HepG2 (cell line): Measurements from ENCODE around the gene WDR87. TPM values are rescaled to one million over a fixed set of nuclear protein-coding genes. Genes with fewer than 3 reads are reported as not detected.

Experiments
- MYC ChIP-seq: sonication (generic); formaldehyde crosslinking; IDR thresholded peaks from 2 replicates; pipeline ENCODE4 v1.9.0; 2021; ENCODE audit warnings: missing genetic modification reagents, borderline replicate concordance
- NCOA5 ChIP-seq: sonication (generic); formaldehyde crosslinking; IDR thresholded peaks from 2 replicates; pipeline ENCODE4 v1.4.0; 2020; ENCODE audit warnings: missing genetic modification reagents
- NCOR1 ChIP-seq: fragments of 200-600 bp; sonication (generic); IDR thresholded peaks from 2 replicates; pipeline ENCODE4 v1.7.0; 2017; ENCODE audit warnings: antibody characterized with exemption, low read length, borderline replicate concordance
- NFKBIZ ChIP-seq: IDR thresholded peaks from 2 replicates; pipeline ENCODE4 v1.6.1; 2018; ENCODE audit warnings: missing genetic modification reagents, missing compliant biosample characterization
- PHF5A ChIP-seq: IDR thresholded peaks from one replicate; pipeline ENCODE4 v1.6.1; 2018; ENCODE audit warnings: low read depth, missing genetic modification reagents; ENCODE audit not compliant: unreplicated experiment
- RARG ChIP-seq: sonication (generic); formaldehyde crosslinking; IDR thresholded peaks from 2 replicates; pipeline ENCODE4 v1.4.0; 2020; ENCODE audit warnings: low read depth, mild to moderate bottlenecking, missing genetic modification reagents
- SCMH1 ChIP-seq: sonication (generic); formaldehyde crosslinking; IDR thresholded peaks from 2 replicates; pipeline ENCODE4 v1.9.0; 2021; ENCODE audit warnings: missing genetic modification reagents, mild to moderate bottlenecking, borderline replicate concordance
- SMAD1 ChIP-seq: sonication (generic); formaldehyde crosslinking; IDR thresholded peaks from 2 replicates; pipeline ENCODE4 v1.4.0; 2020; ENCODE audit warnings: missing genetic modification reagents, low read depth, mild to moderate bottlenecking, borderline replicate concordance
- ZMAT3 ChIP-seq: sonication (generic); formaldehyde crosslinking; conservative IDR thresholded peaks from 2 replicates; pipeline ENCODE4 v1.7.0; 2021; ENCODE audit warnings: missing genetic modification reagents
- ZNF12 ChIP-seq: sonication (generic); formaldehyde crosslinking; IDR thresholded peaks from 2 replicates; pipeline ENCODE4 v1.5.0; 2020; ENCODE audit warnings: missing genetic modification reagents
- ZNF451 ChIP-seq: sonication (generic); formaldehyde crosslinking; IDR thresholded peaks from 2 replicates; pipeline ENCODE4 v1.5.0; 2020; ENCODE audit warnings: mild to moderate bottlenecking, missing genetic modification reagents
- ZSCAN29 ChIP-seq: sonication (generic); formaldehyde crosslinking; conservative IDR thresholded peaks from 2 replicates; pipeline ENCODE4 v1.4.0; 2020; ENCODE audit warnings: mild to moderate bottlenecking, missing genetic modification reagents
- polyA plus RNA-seq, 8 experiments: library from polyadenylated mRNA; depleted of rRNA in 3 of 8; stranded (reverse) in 7 of 8; unstranded in 1 of 8; fragments of >200 nt; fragmentation: Illumina TruSeq in 4 of 8; extraction: Trizol in 4 of 8; gene quantifications; 2 replicates each; pipeline versions ENCODE4 v1.2.1 to v1.2.3, GENCODE V29; 2011 to 2016; ENCODE audit warnings: low read depth in 4 of 8, missing spikeins in 1 of 8, mixed read lengths in 1 of 8; ENCODE audit not compliant: insufficient read depth in 1 of 8
- total RNA-seq, 5 experiments: library from RNA; depleted of rRNA; stranded (reverse); fragments of >200 nt; fragmentation: Illumina TruSeq; extraction: Trizol; gene quantifications; 2 replicates each; pipeline ENCODE4 v1.2.3, GENCODE V29; 2016; ENCODE audit warnings: low read depth in 1 of 5
- TF ChIP-seq, protein P1 (sequence below): sonication (generic); formaldehyde crosslinking; IDR thresholded peaks from 2 replicates; pipeline ENCODE4 v1.9.0; 2022; ENCODE audit warnings: missing genetic modification reagents, mild to moderate bottlenecking, borderline replicate concordance
- TF ChIP-seq, protein P2 (sequence below): sonication (generic); formaldehyde crosslinking; IDR thresholded peaks from 2 replicates; pipeline ENCODE4 v1.4.0; 2020; ENCODE audit warnings: mild to moderate bottlenecking, missing genetic modification reagents
- TF ChIP-seq, protein P3 (sequence below): sonication (generic); formaldehyde crosslinking; conservative IDR thresholded peaks from 2 replicates; pipeline ENCODE4 v1.5.0; 2020; ENCODE audit warnings: missing genetic modification reagents
- TF ChIP-seq, protein P4 (sequence below): sonication (generic); formaldehyde crosslinking; IDR thresholded peaks from 2 replicates; pipeline ENCODE4 v1.5.0; 2020; ENCODE audit warnings: mild to moderate bottlenecking, missing genetic modification reagents
- TF ChIP-seq, protein P5 (sequence below): sonication (generic); formaldehyde crosslinking; IDR thresholded peaks from 2 replicates; pipeline ENCODE4 v1.4.0; 2020; ENCODE audit warnings: mild to moderate bottlenecking, missing genetic modification reagents
- TF ChIP-seq, protein P6 (sequence below): sonication (generic); formaldehyde crosslinking; IDR thresholded peaks from 2 replicates; pipeline ENCODE4 v1.4.0; 2020; ENCODE audit warnings: low read depth, mild to moderate bottlenecking, missing genetic modification reagents

The WDR87 gene
- total and polyA plus RNA-seq, 2 of the 13 experiments (the other 11 are each of a cell fraction or from before 2014, with no cell fraction given) = not detected

DNA sequence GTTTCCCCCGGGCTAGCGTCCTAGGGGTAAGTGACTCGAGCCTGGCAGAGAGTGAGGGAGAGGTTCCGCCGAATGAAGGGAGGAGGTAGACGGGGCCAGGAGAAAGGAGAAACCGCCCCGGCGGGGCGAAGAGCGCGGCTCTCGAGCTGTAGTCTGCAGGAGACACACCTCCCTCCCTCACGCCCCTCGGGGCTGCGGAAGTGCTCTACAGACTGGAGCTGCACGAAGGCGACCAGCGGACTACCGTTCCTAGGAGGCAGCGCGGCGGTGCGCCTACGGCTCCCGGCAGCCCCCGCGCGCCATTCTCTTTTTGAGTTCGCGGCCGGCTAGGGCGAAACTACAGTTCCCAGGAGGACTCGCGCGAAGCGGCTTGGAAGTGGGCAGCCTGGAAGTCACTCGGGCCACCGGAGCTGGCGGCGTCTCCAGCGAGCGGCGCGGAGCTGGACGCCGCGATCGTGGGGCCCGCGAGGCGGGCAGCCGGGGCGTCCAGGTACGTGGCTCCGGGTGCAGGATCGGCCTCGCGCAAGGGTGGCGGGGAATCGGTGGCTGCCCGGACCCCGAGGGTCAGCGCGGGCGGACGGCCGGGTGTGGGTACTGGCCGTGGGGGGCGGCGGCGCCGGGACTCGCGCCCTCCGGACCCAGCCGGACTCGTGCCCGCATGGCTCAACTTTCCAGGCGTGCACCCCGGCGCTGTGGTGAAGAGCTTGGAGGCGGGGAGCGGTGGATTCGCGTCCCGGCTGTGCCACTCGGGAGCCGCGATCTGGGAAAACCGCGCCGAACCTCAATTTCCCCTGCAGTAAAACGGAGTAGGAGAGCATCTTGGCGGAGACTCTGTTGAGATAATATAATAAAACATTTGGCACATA, 708 bp upstream of the WDR87 start, which contains the start of gene SIPA1L3 (continued):
- TF ChIP-seq RARG (CRISPR knock-in tag) = no peak
- TF ChIP-seq, protein P1, sequence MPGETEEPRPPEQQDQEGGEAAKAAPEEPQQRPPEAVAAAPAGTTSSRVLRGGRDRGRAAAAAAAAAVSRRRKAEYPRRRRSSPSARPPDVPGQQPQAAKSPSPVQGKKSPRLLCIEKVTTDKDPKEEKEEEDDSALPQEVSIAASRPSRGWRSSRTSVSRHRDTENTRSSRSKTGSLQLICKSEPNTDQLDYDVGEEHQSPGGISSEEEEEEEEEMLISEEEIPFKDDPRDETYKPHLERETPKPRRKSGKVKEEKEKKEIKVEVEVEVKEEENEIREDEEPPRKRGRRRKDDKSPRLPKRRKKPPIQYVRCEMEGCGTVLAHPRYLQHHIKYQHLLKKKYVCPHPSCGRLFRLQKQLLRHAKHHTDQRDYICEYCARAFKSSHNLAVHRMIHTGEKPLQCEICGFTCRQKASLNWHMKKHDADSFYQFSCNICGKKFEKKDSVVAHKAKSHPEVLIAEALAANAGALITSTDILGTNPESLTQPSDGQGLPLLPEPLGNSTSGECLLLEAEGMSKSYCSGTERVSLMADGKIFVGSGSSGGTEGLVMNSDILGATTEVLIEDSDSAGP (CRISPR knock-in tag) = peak; percentile 79; the same call in 1 of the 2 replicates
- TF ChIP-seq, protein P2, sequence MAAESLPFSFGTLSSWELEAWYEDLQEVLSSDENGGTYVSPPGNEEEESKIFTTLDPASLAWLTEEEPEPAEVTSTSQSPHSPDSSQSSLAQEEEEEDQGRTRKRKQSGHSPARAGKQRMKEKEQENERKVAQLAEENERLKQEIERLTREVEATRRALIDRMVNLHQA (CRISPR knock-in tag) = no peak
- TF ChIP-seq ZSCAN29 = no peak
- no peak for TF ChIP-seq PHF5A (CRISPR knock-in tag)
- no peak for TF ChIP-seq SMAD1
- TF ChIP-seq, protein P3, sequence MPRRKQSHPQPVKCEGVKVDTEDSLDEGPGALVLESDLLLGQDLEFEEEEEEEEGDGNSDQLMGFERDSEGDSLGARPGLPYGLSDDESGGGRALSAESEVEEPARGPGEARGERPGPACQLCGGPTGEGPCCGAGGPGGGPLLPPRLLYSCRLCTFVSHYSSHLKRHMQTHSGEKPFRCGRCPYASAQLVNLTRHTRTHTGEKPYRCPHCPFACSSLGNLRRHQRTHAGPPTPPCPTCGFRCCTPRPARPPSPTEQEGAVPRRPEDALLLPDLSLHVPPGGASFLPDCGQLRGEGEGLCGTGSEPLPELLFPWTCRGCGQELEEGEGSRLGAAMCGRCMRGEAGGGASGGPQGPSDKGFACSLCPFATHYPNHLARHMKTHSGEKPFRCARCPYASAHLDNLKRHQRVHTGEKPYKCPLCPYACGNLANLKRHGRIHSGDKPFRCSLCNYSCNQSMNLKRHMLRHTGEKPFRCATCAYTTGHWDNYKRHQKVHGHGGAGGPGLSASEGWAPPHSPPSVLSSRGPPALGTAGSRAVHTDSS = no peak
- TF ChIP-seq NCOA5 (CRISPR knock-in tag) = no peak
- no peak for TF ChIP-seq ZNF12 (CRISPR knock-in tag)
- TF ChIP-seq, protein P4, sequence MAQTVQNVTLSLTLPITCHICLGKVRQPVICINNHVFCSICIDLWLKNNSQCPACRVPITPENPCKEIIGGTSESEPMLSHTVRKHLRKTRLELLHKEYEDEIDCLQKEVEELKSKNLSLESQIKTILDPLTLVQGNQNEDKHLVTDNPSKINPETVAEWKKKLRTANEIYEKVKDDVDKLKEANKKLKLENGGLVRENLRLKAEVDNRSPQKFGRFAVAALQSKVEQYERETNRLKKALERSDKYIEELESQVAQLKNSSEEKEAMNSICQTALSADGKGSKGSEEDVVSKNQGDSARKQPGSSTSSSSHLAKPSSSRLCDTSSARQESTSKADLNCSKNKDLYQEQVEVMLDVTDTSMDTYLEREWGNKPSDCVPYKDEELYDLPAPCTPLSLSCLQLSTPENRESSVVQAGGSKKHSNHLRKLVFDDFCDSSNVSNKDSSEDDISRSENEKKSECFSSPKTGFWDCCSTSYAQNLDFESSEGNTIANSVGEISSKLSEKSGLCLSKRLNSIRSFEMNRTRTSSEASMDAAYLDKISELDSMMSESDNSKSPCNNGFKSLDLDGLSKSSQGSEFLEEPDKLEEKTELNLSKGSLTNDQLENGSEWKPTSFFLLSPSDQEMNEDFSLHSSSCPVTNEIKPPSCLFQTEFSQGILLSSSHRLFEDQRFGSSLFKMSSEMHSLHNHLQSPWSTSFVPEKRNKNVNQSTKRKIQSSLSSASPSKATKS (CRISPR knock-in tag) = no peak
- TF ChIP-seq SCMH1 (CRISPR knock-in tag) = no peak
- no peak for TF ChIP-seq ZNF451 (CRISPR knock-in tag)
- TF ChIP-seq, protein P5, sequence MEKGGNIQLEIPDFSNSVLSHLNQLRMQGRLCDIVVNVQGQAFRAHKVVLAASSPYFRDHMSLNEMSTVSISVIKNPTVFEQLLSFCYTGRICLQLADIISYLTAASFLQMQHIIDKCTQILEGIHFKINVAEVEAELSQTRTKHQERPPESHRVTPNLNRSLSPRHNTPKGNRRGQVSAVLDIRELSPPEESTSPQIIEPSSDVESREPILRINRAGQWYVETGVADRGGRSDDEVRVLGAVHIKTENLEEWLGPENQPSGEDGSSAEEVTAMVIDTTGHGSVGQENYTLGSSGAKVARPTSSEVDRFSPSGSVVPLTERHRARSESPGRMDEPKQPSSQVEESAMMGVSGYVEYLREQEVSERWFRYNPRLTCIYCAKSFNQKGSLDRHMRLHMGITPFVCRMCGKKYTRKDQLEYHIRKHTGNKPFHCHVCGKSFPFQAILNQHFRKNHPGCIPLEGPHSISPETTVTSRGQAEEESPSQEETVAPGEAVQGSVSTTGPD = no peak
- TF ChIP-seq, protein P6, sequence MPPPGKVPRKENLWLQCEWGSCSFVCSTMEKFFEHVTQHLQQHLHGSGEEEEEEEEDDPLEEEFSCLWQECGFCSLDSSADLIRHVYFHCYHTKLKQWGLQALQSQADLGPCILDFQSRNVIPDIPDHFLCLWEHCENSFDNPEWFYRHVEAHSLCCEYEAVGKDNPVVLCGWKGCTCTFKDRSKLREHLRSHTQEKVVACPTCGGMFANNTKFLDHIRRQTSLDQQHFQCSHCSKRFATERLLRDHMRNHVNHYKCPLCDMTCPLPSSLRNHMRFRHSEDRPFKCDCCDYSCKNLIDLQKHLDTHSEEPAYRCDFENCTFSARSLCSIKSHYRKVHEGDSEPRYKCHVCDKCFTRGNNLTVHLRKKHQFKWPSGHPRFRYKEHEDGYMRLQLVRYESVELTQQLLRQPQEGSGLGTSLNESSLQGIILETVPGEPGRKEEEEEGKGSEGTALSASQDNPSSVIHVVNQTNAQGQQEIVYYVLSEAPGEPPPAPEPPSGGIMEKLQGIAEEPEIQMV (CRISPR knock-in tag) = no peak
- no peak; the same call in 1 of the 2 replicates for TF ChIP-seq ZMAT3 (CRISPR knock-in tag)
- peak; percentile 55 for TF ChIP-seq MYC
- no peak for TF ChIP-seq NFKBIZ (CRISPR knock-in tag)
- peak; percentile 6; the same call in 1 of the 2 replicates for TF ChIP-seq NCOR1
